Rectal smooth muscle tissue (tissue), 1 donor: Measurements from ENCODE around the gene RASSF7.
"Not testable (repeated sequence)": the region's sequence is repeated elsewhere in the genome, so short reads cannot be mapped to it uniquely, and the experiment has no call there.

Experiments
- H3K27ac ChIP-seq: one replicate; pipeline ENCODE4 v1.7.0; 2013; ENCODE audit warnings: low read depth, low read length, inconsistent platforms
- H3K27me3 ChIP-seq: one replicate; pipeline ENCODE4 v1.7.0; 2013; ENCODE audit warnings: low read length; ENCODE audit not compliant: control insufficient read depth, insufficient read depth
- H3K36me3 ChIP-seq: one replicate; pipeline ENCODE4 v1.7.0; 2013; ENCODE audit warnings: low read length; ENCODE audit not compliant: control insufficient read depth, insufficient read depth
- H3K4me1 ChIP-seq: one replicate; pipeline ENCODE4 v1.7.0; 2013; ENCODE audit warnings: low read length; ENCODE audit not compliant: control insufficient read depth, insufficient read depth
- H3K4me3 ChIP-seq: one replicate; pipeline ENCODE4 v1.7.0; 2013; ENCODE audit warnings: low read length
- H3K9ac ChIP-seq: one replicate; pipeline ENCODE4 v1.7.0; 2013; ENCODE audit warnings: low read length

Gene RASSF7

DNA sequence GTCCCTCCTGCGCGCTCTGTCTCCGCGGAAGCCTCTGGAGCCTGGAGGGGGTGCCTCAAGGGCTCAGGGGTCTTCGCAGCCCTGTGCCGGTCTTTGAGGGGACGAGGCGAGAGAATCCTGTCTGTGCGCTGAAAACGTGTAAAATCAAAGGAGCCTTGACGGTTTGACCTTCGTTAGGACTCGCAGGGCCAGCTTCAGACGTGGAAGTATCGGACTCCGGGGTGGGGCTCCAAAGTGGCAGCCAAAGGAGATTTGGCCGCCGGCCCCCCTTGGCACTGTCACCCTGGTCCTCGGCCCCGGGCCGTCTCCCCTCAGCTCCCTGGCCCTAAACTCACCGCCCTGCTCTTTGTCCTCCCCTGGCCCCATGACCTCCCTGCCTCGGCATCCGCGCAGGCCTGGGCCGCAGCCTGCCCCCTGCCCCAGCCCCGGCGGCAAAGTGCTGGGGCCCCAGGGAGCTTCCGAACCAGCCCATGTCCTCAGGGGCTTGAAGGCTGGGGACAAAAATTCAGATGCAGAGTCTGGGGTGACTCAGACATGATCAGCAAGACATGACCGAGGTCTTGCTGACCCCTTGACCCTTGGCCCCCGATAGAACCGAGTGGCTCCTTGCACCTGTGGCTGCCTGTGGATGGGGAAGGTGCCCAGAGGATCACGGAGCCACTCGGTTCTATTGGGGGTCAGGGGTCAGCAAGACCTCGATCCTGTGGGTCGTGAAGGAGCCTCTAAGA is 8.6 kb downstream of the RASSF7 start:
- Histone ChIP-seq H3K36me3 (no peaks in the 10 kb centered on the region), H3K27ac (no peak overlapping the region), H3K9ac (peak overlapping the region; percentile 90), H3K27me3 (peaks cover 2% of the 10 kb centered on the region), H3K4me3 (peak overlapping the region; percentile 70), H3K4me1 (peaks cover 2% of the 10 kb centered on the region)

DNA sequence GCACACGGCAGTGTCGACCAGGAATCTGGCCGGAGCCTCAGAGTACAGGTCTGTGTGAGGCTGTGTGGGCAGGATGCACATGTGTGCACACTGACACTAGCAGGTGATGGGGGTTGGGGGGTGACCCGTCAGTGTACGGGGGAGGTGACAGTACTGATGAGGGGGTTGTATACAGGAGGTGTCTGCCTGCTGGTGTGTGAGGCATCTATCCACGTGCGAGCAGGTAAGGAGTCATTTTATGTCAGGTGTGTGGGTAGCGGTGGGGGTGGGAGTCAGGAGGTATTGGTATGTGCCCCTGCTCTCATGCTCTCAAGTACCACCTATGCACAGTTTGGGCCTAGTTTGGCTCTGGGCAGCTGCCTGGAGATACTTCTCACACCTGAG is 11.0 kb downstream of the RASSF7 start:
- peaks cover 2% of the 10 kb centered on the region for H3K4me1 ChIP-seq
- no peak overlapping the region for H3K4me3 ChIP-seq
- no peaks in the 10 kb centered on the region for H3K36me3 ChIP-seq
- H3K9ac ChIP-seq: no peak overlapping the region
- H3K27me3 ChIP-seq: peaks cover 2% of the 10 kb centered on the region
- H3K27ac ChIP-seq: no peak overlapping the region

DNA sequence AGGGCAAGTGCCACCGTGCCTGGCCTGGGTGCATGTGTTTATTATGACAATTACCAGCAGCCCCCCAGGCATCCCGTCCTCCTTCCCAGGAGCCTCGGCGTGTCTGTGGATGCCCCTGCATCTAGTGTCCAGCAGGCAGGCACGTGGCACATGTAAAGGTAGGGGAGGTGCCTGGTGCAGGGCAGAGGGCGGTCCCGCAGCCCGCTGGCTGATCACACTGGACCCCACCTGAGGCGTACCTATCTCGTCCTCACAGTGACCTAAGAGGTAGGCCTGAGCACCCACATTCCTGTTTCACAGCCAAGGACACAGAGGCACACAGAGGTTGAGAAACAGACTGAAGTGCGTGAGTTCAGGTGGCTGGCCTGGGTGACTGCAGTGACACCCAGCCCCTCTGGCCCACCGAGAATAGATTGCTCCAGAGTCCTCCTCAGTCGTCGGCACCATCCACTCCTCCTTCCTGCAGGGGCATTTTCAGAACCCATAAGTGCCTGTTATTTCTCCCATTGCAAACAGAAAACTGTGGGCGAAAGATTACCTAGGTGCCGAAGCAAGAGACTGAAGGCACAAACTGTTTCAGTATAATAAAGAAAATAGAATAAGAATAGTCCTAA is 12.5 kb downstream of the RASSF7 start:
- no peak overlapping the region for H3K4me3 ChIP-seq
- peaks cover 11% of the 10 kb centered on the region for H3K4me1 ChIP-seq
- H3K27ac ChIP-seq: no peak overlapping the region
- no peaks in the 10 kb centered on the region for H3K36me3 ChIP-seq
- H3K27me3 ChIP-seq: peaks cover 2% of the 10 kb centered on the region
- no peak overlapping the region for H3K9ac ChIP-seq

DNA sequence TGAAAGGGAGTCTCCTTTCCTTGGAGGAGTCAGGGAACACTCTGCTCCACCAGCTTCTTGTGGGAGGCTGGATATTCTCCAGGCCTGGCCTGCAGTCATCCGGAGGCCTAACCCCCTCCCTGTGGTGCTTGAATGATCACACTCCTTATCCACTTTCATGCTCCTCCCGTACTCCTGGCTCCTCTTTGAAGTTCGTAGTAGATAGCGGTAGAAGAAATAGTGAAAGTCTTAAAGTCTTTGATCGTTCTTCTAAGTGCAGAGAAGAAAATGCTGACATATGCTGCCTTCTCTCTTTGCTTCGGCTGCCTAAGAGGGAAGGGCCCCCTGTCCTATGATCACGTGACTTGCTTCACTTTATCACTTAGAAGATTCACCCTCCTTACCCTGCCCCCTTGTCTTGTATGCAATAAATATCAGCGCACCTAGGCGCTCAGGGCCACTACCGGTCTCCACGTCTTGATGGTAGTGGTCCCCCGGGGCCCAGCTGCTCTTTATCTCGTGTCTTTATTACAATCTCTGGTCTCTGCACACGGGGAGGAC is 13.3 kb downstream of the RASSF7 start:
- not testable (repeated sequence) for H3K4me3 ChIP-seq, H3K36me3 ChIP-seq, H3K4me1 ChIP-seq, H3K27ac ChIP-seq, H3K27me3 ChIP-seq, H3K9ac ChIP-seq

DNA sequence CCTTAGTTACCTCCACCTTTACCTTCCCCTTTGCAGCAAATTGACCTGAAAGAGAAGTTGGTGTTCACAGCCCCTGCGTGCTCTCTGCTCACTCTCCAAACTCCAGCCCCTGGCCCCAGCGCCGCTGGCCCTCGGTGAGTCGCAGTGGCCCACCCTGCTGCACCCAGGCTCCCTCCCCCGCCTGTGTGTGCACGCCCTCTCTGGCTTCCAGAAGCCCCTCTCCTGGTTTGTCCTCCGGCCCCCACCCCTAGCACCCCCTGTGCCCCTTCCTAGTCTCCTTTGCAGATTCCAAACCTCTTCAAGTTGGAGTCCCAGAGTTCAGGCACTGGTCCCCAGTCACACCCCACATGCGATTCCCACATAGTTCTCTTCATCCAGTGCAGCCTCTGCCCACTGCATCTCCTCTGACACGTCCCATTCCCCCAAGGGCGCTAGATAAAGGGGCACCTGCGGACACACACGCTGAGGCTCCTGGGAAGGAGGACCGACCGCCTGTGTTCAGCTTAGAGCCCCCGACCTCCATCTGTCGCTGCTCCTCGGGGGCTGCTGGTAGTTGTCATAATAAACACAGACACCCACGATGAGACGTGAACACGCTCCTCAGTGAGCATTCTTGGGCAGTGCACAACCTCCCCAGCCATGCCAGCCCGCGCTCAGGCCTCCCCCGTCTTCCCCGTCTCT is 14.0 kb downstream of the RASSF7 start:
- Histone ChIP-seq H3K27ac (no peak overlapping the region), H3K9ac (no peak overlapping the region), H3K27me3 (peaks cover 2% of the 10 kb centered on the region), H3K4me1 (peaks cover 12% of the 10 kb centered on the region), H3K36me3 (no peaks in the 10 kb centered on the region), H3K4me3 (peak overlapping the region; percentile 74)

DNA sequence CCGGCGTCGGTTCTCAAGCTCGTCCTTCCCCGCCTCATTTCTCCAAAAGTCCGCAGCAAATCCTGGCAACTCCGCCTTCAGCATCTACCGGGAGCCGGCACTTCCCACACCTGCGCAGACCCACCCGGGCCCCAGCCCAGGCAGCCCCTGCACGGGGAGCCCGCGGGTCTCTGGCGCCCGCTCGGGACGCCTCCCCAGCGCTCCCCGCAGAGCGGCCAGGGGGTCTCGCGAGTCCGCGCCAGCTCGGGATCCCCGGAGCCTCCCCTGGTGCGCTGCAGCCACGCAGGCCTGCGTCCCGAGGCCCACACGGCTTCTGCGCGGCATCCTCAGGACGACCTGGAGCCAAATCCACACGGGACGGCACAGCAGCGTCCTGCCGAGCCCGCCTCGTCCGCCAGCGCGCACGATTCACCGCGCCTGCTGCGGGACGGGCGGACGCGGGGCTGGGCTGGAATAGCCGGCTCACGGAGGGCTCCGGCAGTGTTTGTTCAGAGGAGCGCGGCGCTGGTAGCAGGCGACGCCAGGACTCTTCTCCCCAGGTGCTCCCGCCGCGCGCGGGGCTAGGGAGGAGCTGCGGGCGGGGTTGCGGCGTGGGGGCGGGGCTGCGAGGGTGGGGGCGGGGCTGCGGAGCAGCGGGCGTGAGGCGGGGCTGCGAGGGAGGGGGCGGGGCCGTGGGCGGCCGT is 14.7 kb downstream of the RASSF7 start:
- Histone ChIP-seq H3K9ac (no peak overlapping the region), H3K27ac (no peak overlapping the region), H3K36me3 (no peaks in the 10 kb centered on the region), H3K4me1 (peaks cover 12% of the 10 kb centered on the region), H3K4me3 (peak overlapping the region; percentile 74), H3K27me3 (peaks cover 2% of the 10 kb centered on the region)

DNA sequence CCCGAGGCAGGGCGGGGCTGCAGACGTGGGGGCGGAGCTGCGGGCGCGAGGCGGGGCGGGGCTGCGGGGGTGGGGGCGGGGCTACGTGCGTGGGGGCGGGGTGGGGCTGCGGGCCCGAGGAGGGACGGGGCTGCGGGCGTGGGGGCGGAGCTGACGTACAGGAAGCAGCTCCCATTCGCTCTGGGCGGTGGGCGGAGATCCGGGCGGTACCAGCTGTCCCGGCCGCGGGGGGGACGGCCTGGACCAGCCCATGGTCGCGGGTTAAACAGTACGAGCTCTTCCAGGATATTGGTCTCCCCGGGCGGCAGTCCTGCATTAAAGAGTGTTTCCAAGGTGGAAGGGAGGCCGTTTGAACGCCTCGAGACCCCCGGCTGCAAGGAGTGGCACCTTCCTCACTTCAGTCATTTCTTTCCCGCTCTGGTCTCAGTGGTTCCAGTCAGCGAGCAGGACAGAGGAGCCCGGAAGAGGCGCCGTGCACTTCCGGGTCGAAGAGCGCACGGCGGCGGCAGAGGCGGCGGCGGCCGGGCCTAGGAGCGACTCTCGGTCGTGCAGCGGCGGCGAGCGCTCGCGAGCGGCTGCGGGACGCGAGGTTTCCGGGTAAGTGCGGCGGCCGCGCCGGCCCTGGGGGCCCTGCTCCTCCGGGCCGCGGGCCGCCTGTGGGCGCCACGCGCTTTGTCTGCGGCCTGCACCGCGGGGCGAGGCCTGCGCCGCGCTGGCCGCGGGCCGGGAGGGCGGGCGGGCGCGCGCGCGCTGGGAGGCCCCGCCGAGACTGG is 15.4 kb downstream of the RASSF7 start, which contains the start of gene PHRF1:
Gene PHRF1, plus strand, starts transcription at position 475 of the 773 bp plus-strand sequence. CDS start 5,043 bp downstream, outside the sequence.
- no peaks in the 10 kb centered on the region for H3K36me3 ChIP-seq
- peak within 1 kb of the TSS; percentile 92 for H3K4me3 ChIP-seq
- peak within 1 kb of the TSS; percentile 76 for H3K27ac ChIP-seq
- peaks cover 2% of the 10 kb centered on the region for H3K27me3 ChIP-seq
- H3K9ac ChIP-seq: peak within 1 kb of the TSS; percentile 67
- H3K4me1 ChIP-seq: peaks cover 12% of the 10 kb centered on the region

DNA sequence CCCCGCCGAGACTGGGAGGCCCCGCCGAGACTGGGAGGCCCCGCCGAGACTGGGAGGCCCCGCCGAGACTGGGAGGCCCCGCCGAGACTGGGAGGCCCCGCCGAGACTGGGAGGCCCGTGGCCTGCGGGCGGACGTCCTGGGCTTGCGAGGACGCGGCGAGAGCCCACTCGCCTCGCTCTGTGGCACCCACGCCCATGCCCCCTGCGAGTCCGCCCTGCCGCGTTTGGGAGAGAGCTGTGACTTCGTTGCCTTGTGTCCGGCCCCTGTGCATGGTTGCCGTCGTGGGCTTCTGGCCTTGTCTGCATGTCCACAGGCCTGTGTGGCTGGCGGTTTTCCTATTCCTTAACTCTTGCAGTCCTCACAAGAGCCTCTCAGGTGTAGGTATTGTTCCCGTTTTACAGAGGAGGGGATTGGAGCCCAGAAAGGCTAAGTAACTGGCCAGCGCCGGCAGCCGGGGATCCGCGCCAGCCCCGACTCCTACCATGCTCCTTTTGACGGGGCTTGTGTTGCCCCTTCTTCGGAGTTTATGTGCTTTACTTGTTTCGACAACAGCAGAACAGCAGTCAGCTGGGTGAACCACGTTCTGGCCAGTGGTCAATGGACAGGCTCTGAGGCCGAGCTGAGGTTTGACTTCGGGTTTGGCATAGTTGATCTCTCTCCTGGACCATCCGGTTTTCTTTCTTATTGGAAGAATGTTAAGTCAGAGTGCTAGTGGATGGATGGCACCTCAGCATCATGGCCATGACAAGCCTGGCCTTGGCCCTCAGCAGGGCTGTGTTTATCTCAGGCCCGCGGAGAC is 16.2 kb downstream of the RASSF7 start:
- Histone ChIP-seq H3K27ac (peak overlapping the region; percentile 68), H3K27me3 (peaks cover 2% of the 10 kb centered on the region), H3K9ac (peak overlapping the region; percentile 67), H3K4me3 (peak overlapping the region; percentile 92), H3K36me3 (peaks cover 4% of the 10 kb centered on the region), H3K4me1 (peaks cover 12% of the 10 kb centered on the region)

DNA sequence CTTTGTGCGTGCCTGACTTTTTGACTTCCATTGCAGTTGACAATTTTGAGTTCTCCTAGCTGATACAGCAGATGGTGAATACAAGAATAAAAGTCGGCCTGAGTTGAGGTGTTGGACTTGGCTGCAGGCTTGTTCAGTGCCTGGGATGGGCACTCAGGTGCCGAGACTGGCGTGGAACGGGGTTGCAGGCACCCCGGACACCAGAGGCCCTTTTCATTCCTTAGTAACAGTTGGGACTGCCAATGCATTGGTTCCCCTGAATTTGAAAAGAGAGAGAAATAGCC is 16.8 kb downstream of the RASSF7 start:
- Histone ChIP-seq H3K4me1 (peaks cover 12% of the 10 kb centered on the region), H3K27ac (no peak overlapping the region), H3K4me3 (peak overlapping the region; percentile 92), H3K36me3 (peaks cover 4% of the 10 kb centered on the region), H3K9ac (peak overlapping the region; percentile 67), H3K27me3 (peaks cover 2% of the 10 kb centered on the region)

DNA sequence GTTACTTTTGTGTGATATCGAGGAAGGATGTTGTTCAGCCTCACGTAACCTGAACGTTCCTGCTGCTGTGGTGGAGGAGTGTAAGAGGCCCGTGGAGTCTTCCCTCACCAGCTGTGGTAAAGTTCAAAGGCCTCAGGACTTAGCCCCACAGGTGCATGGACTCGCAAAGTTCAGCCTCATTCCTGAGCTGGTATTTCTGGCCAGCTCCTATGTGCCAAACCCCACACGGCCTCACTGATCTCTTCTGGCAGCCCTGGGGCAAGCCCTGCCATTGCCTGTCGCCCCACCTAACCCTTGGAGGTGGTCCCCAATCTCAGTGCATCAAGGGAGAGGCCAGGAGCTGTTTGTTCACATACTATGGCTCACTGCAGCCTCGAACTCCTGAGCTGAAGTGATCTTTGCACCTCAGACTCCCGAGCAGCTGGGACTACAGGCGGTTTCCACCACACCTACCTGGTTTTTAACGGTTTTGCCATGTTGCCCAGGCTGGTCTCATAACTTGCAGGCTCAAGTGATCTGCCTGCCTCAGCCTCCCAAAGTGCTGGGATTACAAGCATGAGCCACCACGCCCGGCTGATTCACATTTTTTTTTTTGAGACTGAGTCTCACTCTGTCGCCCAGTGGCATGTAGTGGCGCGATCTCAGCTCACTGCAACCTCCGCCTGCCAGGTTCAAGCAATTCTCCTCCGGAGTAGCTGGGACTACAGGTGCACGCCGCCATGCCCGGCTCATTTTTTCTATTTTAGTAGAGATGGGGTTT is 17.7 kb downstream of the RASSF7 start:
- Histone ChIP-seq H3K9ac (no peak overlapping the region), H3K4me1 (peaks cover 12% of the 10 kb centered on the region), H3K36me3 (peaks cover 7% of the 10 kb centered on the region), H3K27ac (no peak overlapping the region), H3K27me3 (no peaks in the 10 kb centered on the region), H3K4me3 (no peak overlapping the region)
